ENCODE measurements around the gene EME2. TPM values are rescaled to one million over a fixed set of nuclear protein-coding genes. Genes with fewer than 3 reads are reported as not detected.

Gene EME2
- total RNA-seq, 1 experiment from 2014 or later, result 36.3 TPM

- no peak overlapping the region for H2AFZ ChIP-seq (ENCODE audit: low read depth, low read length, poor library complexity, severe bottlenecking)
- no peaks in the 10 kb centered on the region for H3K27me3 ChIP-seq (ENCODE audit: insufficient read depth, low read length)
- DNase-seq (ENCODE audit: low read depth, low spot score), result no peak
- H3K36me3 ChIP-seq (ENCODE audit: control insufficient read depth in 1 of 2, insufficient read depth in 2 of 2, low read length in 2 of 2), result peaks cover 0 to 5% of the 10 kb centered on the region in 2 experiments; a peak in 2 of 4 replicates
- no peak overlapping the region for H3K9ac ChIP-seq (ENCODE audit: low read length)
- intact Hi-C loops (cut with micrococcal nuclease), result no loop called here
- ChIA-PET POLR2A (no interaction called here), CTCF (no interaction called here), RAD21 (ENCODE audit: low non-redundant PET in 1 of 2, low total read pairs in 2 of 2, uncharacterized antibody in 2 of 2, unreplicated experiment in 2 of 2) (no interaction called here)
- H3K9me2 ChIP-seq (ENCODE audit: insufficient read depth), result no peaks in the 10 kb centered on the region
- H3K9me3 ChIP-seq (ENCODE audit: control insufficient read depth in 1 of 2, insufficient read depth in 1 of 2, low read depth in 1 of 2, low read length in 2 of 2), result no peaks in the 10 kb centered on the region
- TF ChIP-seq ZNF274 (IDR thresholded peaks at IDR 0.05; ENCODE audit: low read depth, low read length) (no peak), SP1 (IDR thresholded peaks at IDR 0.05; ENCODE audit: low read depth) (no peak), EZH2phosphoT487 (IDR thresholded peaks at IDR 0.05; ENCODE audit: borderline replicate concordance) (no peak), ATF3 (IDR thresholded peaks at IDR 0.05) (no peak), CEBPB (IDR thresholded peaks at IDR 0.05; ENCODE audit: low read depth) (no peak), CTCF (IDR thresholded peaks at IDR 0.05 in 2 of 3, conservative IDR thresholded peaks at IDR 0.05 in 1 of 3; ENCODE audit: borderline replicate concordance in 1 of 3, insufficient read depth in 1 of 3, low read depth in 2 of 3, low read length in 2 of 3) (no peak), EZH2 (IDR thresholded peaks at IDR 0.05) (no peak), FOSL1 (IDR thresholded peaks at IDR 0.05; ENCODE audit: low read depth) (no peak), EGR1 (IDR thresholded peaks at IDR 0.05; ENCODE audit: low read depth) (no peak), SIN3A (IDR thresholded peaks at IDR 0.05; ENCODE audit: low read depth) (no peak), RAD21 (IDR thresholded peaks at IDR 0.05; ENCODE audit: low read depth) (no peak), POLR2AphosphoS5 (IDR thresholded peaks at IDR 0.05; ENCODE audit: low read depth, low read length) (no peak), SRF (IDR thresholded peaks at IDR 0.05; ENCODE audit: low read depth) (no peak), CBX3 (IDR thresholded peaks at IDR 0.05; ENCODE audit: low read depth) (no peak), ZBTB33 (IDR thresholded peaks at IDR 0.05; ENCODE audit: extremely low read depth, insufficient replicate concordance, low read length) (no peak)
- TF ChIP-seq, protein P1, sequence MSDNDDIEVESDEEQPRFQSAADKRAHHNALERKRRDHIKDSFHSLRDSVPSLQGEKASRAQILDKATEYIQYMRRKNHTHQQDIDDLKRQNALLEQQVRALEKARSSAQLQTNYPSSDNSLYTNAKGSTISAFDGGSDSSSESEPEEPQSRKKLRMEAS (IDR thresholded peaks at IDR 0.05), result no peak
- H3K79me2 ChIP-seq (ENCODE audit: insufficient read depth, low read length), result peaks cover 39% of the 10 kb centered on the region
- H3K4me2 ChIP-seq (ENCODE audit: low read length), result no peak overlapping the region
- no peaks in the 10 kb centered on the region for H4K20me1 ChIP-seq (ENCODE audit: insufficient read depth)
- no TSS peak for BruUV-seq (replicated peaks)
- H3K4me3 ChIP-seq (replicated peaks in 1 of 2; ENCODE audit: low read depth in 1 of 2, low read length in 2 of 2), result no peak overlapping the region
- no peak for ATAC-seq
- H3K27ac ChIP-seq (ENCODE audit: low read depth, low read length), result no peak overlapping the region
- H3K4me1 ChIP-seq (ENCODE audit: control insufficient read depth in 1 of 2, insufficient read depth in 2 of 2, low read length in 2 of 2), result peaks cover 0 to 6% of the 10 kb centered on the region in 2 experiments; a peak in 2 of 4 replicates
These were observed 16.1 kb downstream of the EME2 start for GRCh38 chr16:1788708-1789100.
